Femur (tissue), 1 donor: ENCODE data around the gene CRADD.
"Not testable (repeated sequence)": the region's sequence is repeated elsewhere in the genome, so short reads cannot be mapped to it uniquely, and the experiment has no call there.

Experiments
- DNase-seq: peaks from one replicate; pipeline ENCODE4 v3.0.0-alpha.2; 2017

The CRADD gene

GRCh38 chr12:93762059-93762719 is 85.0 kb downstream of the CRADD start:
- no peak for DNase-seq

GRCh38 chr12:93762912-93763553 is 85.9 kb downstream of the CRADD start:
- DNase-seq, result no peak

- no peak for DNase-seq
Observed at GRCh38 chr12:93763746-93764147, 86.6 kb downstream of the CRADD start.

GRCh38 chr12:93766371-93766770 is 89.2 kb downstream of the CRADD start:
- no peak for DNase-seq

- DNase-seq, result peak; percentile 69
Observed at GRCh38 chr12:93766796-93767523, 89.8 kb downstream of the CRADD start.

GRCh38 chr12:93767524-93767863 is 90.3 kb downstream of the CRADD start:
- DNase-seq, result no peak

GRCh38 chr12:93772003-93772700 is 95.0 kb downstream of the CRADD start:
- no peak for DNase-seq

- DNase-seq, result no peak
Observed at GRCh38 chr12:93773122-93773871, 96.1 kb downstream of the CRADD start.

GRCh38 chr12:93776581-93777018 is 99.4 kb downstream of the CRADD start:
- no peak for DNase-seq

GRCh38 chr12:93777254-93777653 is 100.1 kb downstream of the CRADD start:
- peak; percentile 44 for DNase-seq

GRCh38 chr12:93778306-93778705 is 101.1 kb downstream of the CRADD start:
- DNase-seq, result peak; percentile 65

- DNase-seq, result no peak
Observed at GRCh38 chr12:93778766-93779165, 101.6 kb downstream of the CRADD start.

- DNase-seq, result no peak
Observed at GRCh38 chr12:93780101-93780641, 103.0 kb downstream of the CRADD start.

GRCh38 chr12:93780886-93781285 is 103.7 kb downstream of the CRADD start:
- DNase-seq, result not testable (repeated sequence)

GRCh38 chr12:93781961-93782360 is 104.8 kb downstream of the CRADD start:
- DNase-seq, result not testable (repeated sequence)

- no peak for DNase-seq
Observed at GRCh38 chr12:93782853-93783252, 105.7 kb downstream of the CRADD start.

- DNase-seq, result no peak
Observed at GRCh38 chr12:93783832-93784231, 106.7 kb downstream of the CRADD start.

GRCh38 chr12:93784339-93785086 is 107.3 kb downstream of the CRADD start:
- DNase-seq, result no peak

GRCh38 chr12:93785249-93786010 is 108.3 kb downstream of the CRADD start:
- peak; percentile 41 for DNase-seq

GRCh38 chr12:93786656-93787397 is 109.7 kb downstream of the CRADD start:
- no peak for DNase-seq
